RWPE2 (cell line): Measurements from ENCODE around the gene COLEC12.

Experiments used
- ATAC-seq: fragments of 200-7000 bp; cut with Tn5 transposase; 3 replicates; pipeline ENCODE4 v1.9.1; 2021; ENCODE audit warnings: low read depth
- DNase-seq: peaks from one replicate; pipeline ENCODE4 v3.0.0-alpha.2; 2020; ENCODE audit warnings: low spot score
- H3K27ac ChIP-seq: fragments of 450-650 bp; 2 replicates; pipeline ENCODE4 v1.5.1; 2017; ENCODE audit warnings: mild to moderate bottlenecking; ENCODE audit not compliant: poor library complexity, severe bottlenecking
- H3K27me3 ChIP-seq: fragments of 250-450 bp; sonication (Bioruptor Pico); 2 replicates; pipeline ENCODE4 v1.5.1; 2021; ENCODE audit warnings: mild to moderate bottlenecking, moderate library complexity; ENCODE audit not compliant: insufficient read depth, poor library complexity, severe bottlenecking
- H3K36me3 ChIP-seq: fragments of 250-450 bp; sonication (Bioruptor Pico); 2 replicates; pipeline ENCODE4 v1.5.1; 2020; ENCODE audit warnings: low read depth, mild to moderate bottlenecking, moderate library complexity
- H3K4me1 ChIP-seq: fragments of 250-450 bp; sonication (Bioruptor Pico); 2 replicates; pipeline ENCODE4 v1.5.1; 2021; ENCODE audit warnings: mild to moderate bottlenecking, moderate library complexity; ENCODE audit not compliant: insufficient read depth, poor library complexity, severe bottlenecking
- H3K4me3 ChIP-seq: fragments of 250-450 bp; sonication (Bioruptor Pico); 2 replicates; pipeline ENCODE4 v1.5.1; 2021; ENCODE audit warnings: mild to moderate bottlenecking, moderate library complexity; ENCODE audit not compliant: severe bottlenecking
- H3K9me3 ChIP-seq: fragments of 250-450 bp; sonication (Bioruptor Pico); 2 replicates; pipeline ENCODE4 v1.5.1; 2021; ENCODE audit warnings: mild to moderate bottlenecking, moderate library complexity; ENCODE audit not compliant: severe bottlenecking
- TF ChIP-seq, protein P1 (sequence below): fragments of 450-650 bp; IDR thresholded peaks from one replicate; pipeline ENCODE4 v1.5.1; 2017; ENCODE audit warnings: mild to moderate bottlenecking, moderate library complexity; ENCODE audit not compliant: poor library complexity, severe bottlenecking

Gene COLEC12

DNA sequence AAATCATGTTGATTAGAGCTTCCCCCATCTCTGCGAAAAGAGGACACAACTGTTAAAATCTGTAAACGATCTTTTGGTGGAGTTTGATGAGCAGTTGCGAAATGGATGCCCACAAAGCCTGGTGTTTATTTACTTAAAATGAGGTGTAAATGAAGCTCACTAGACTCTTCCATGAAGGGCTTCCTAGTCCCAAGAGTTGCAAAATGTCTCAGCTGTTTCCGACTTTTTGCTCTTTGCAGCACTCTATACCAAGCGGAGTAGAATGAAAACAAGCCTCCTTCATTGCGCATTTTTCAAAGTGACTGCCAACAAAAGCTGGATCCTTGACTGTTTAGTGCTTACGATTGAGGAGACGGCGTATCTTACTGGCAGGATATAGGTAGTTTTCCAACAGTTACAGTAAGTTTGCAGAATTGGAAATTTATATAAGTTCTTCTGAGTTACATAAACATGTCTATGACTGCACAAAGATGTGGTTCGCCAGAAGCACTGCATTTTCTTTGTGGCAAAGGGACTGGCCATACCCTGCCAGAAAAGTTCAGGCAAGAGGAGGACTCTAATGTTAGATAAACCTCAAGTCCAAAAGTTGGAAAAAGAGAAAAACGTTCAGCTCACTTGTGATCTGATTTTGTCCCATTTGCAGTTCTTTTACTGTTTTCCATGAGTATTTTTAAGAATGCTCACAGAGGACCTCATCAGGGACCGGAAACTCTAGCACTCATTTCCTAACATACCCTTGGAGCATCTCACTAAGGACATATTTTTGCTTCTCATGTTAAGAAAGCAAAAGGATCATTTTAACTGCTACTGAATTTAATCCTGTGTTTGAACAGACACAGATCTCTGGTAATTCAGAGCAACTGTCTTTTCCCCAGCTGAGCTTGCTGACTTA is 42.7 kb downstream of the COLEC12 start:
- H3K36me3 ChIP-seq = no peaks in the 10 kb centered on the region
- TF ChIP-seq, protein P1, sequence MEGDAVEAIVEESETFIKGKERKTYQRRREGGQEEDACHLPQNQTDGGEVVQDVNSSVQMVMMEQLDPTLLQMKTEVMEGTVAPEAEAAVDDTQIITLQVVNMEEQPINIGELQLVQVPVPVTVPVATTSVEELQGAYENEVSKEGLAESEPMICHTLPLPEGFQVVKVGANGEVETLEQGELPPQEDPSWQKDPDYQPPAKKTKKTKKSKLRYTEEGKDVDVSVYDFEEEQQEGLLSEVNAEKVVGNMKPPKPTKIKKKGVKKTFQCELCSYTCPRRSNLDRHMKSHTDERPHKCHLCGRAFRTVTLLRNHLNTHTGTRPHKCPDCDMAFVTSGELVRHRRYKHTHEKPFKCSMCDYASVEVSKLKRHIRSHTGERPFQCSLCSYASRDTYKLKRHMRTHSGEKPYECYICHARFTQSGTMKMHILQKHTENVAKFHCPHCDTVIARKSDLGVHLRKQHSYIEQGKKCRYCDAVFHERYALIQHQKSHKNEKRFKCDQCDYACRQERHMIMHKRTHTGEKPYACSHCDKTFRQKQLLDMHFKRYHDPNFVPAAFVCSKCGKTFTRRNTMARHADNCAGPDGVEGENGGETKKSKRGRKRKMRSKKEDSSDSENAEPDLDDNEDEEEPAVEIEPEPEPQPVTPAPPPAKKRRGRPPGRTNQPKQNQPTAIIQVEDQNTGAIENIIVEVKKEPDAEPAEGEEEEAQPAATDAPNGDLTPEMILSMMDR = no peak
- no peak overlapping the region for H3K4me3 ChIP-seq
- no peaks in the 10 kb centered on the region for H3K27me3 ChIP-seq
- ATAC-seq (no peak), DNase-seq (no peak)
- no peak overlapping the region for H3K27ac ChIP-seq
- H3K9me3 ChIP-seq = no peaks in the 10 kb centered on the region
- H3K4me1 ChIP-seq = no peaks in the 10 kb centered on the region

DNA sequence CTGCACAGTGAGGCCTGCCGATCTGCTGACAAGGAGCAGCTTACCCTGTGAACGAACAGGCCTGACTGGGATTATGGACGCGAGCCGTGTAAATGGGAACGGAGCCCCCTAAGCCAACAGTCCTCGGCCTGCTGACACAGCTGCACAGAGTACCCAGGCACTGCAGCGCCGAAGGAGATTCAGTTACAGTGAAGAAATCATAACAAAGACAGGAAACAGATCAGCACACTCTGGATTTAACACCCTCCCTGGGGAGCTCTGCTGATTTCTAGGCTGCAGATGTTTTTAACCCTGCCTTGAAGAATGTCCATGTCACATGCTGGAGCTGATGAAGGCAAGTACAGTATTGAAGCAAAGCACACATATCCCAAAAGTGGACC is 43.4 kb downstream of the COLEC12 start:
- Histone ChIP-seq H3K27ac (no peak overlapping the region), H3K27me3 (no peaks in the 10 kb centered on the region), H3K4me3 (no peak overlapping the region), H3K4me1 (no peaks in the 10 kb centered on the region), H3K9me3 (no peaks in the 10 kb centered on the region), H3K36me3 (no peaks in the 10 kb centered on the region)
- DNase-seq (no peak), ATAC-seq (0 out of 3 replicates have a peak, but pooled peaks have one; percentile 29)
- TF ChIP-seq, protein P1 = no peak

DNA sequence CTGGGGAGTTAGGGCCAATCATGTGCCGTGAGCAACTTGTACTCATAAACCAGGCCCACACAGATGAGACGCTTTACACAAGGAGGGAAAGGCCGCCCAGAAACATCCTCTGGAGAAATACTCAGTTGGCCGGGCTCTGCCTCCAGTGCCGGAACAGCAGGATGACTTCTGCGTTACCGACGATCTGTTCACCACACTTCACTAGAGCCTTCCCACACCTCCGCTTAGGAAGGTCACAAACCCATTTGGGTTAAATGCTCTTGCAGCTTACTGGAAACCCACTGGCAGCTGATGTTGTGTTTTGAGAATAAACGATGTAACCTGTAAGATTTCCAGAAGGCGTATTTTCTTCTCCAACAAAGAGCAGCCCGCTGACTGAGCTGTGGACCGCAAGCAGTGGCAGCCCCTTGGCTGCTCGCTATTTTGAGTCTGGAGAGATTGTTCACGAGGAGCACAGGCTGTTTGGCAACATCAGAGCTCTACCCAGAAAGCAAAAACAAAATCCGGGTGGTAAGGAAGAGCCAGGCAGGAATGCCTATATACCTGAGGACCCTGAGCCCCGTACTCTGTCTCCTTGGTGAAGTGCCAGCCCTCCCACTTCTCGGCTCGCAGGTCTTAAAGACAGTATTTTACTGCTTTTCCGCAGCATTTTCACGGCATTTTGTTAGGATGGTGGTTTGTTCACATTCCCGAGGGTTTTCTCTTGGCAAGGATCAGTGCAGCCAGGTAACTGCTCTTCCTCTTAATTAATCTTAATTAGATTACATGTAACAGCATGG is 44.0 kb downstream of the COLEC12 start:
- Histone ChIP-seq H3K27me3 (no peaks in the 10 kb centered on the region), H3K9me3 (no peaks in the 10 kb centered on the region), H3K36me3 (no peaks in the 10 kb centered on the region), H3K4me3 (no peak overlapping the region), H3K27ac (no peak overlapping the region), H3K4me1 (no peaks in the 10 kb centered on the region)
- TF ChIP-seq, protein P1 = no peak
- no peak for ATAC-seq
- DNase-seq = no peak

DNA sequence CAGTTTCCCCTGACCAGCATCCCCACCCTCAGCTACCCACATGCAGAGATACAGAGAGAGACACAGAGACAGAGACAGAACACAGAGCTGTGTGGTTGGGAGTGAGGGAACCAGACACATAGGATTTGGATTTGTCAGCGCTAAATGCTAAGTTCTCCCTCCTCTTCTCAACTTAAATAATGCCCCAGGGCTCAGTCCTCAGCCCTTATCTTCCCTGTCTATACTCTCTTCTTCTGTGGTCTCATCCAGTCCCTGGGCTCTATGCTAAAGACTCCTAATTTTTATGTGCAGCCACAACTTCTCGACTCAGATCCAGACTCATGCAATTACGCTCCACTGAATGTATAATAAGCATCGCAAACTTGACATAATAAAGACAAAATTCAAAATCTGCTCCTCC is 47.1 kb downstream of the COLEC12 start:
- TF ChIP-seq, protein P1 = no peak
- no peaks in the 10 kb centered on the region for H3K27me3 ChIP-seq
- no peaks in the 10 kb centered on the region for H3K4me1 ChIP-seq
- H3K4me3 ChIP-seq = no peak overlapping the region
- no peak overlapping the region for H3K27ac ChIP-seq
- no peak for ATAC-seq
- no peaks in the 10 kb centered on the region for H3K9me3 ChIP-seq
- no peak for DNase-seq
- no peaks in the 10 kb centered on the region for H3K36me3 ChIP-seq
